Measurements from ENCODE around the gene DAPK1. TPM values are rescaled to one million over a fixed set of nuclear protein-coding genes. Genes with fewer than 3 reads are reported as not detected.

DAPK1 gene
- total and polyA plus RNA-seq, 10 of the 15 experiments (the other 5 are each of a cell fraction or from before 2014, with no cell fraction given) = 8.2 to 94.7 (median 51.6) TPM

GRCh38 chr9:87749335-87750035 is 251.8 kb downstream of the DAPK1 start:
- Histone ChIP-seq H3K9me3 (replicated peaks; ENCODE audit: control insufficient read depth, insufficient read depth, low read length) (no peaks in the 10 kb centered on the region; the same call in 2 of the 3 replicates), H3K4me2 (ENCODE audit: control insufficient read depth, insufficient read depth) (no peak overlapping the region), H3K27me3 (replicated peaks in 1 of 2; ENCODE audit: control insufficient read depth in 2 of 2, insufficient read depth in 2 of 2, low read length in 1 of 2) (no peaks in the 10 kb centered on the region), H3K79me2 (ENCODE audit: control insufficient read depth, insufficient read depth, low read length) (no peaks in the 10 kb centered on the region), H3K4me1 (ENCODE audit: control insufficient read depth, insufficient read depth, low read length) (no peaks in the 10 kb centered on the region), H3K9ac (ENCODE audit: control insufficient read depth, insufficient read depth, low read length) (no peak overlapping the region), H3K27ac (ENCODE audit: control insufficient read depth, insufficient read depth) (no peak overlapping the region), H2AFZ (ENCODE audit: control insufficient read depth, low read depth, low read length) (no peak overlapping the region), H3K36me3 (ENCODE audit: control insufficient read depth in 2 of 2, insufficient read depth in 2 of 2, low read length in 1 of 2) (no peaks in the 10 kb centered on the region), H3K4me3 (no peak overlapping the region), H4K20me1 (ENCODE audit: control insufficient read depth, insufficient read depth) (no peaks in the 10 kb centered on the region)
- RAD21 ChIA-PET (ENCODE audit: unreplicated experiment) = no interaction called here
- POLR2A ChIA-PET = no interaction called here
- FAIRE-seq = no peak
- in situ Hi-C loops (cut with MboI) (no loop called here), intact Hi-C loops (cut with micrococcal nuclease; ENCODE audit: unreplicated experiment) (no loop called here)
- SMC1A ChIA-PET (ENCODE audit: uncharacterized antibody, unreplicated experiment) = no interaction called here
- no peak for DNase-seq (ENCODE audit: low read depth, low spot score)
- ATAC-seq = no peak
- 19% methylated on average over 5 of the region's 5 CpGs for WGBS (ENCODE audit: insufficient coverage, insufficient replicate concordance, low lambda C conversion rate, missing lambda C conversion rate)
- no TSS peak for BruUV-seq (replicated peaks)
- CTCF ChIA-PET = no interaction called here
- TF ChIP-seq HSF1 (IDR thresholded peaks at IDR 0.05; ENCODE audit: low read depth, low read length) (no peak), NR2C1 (IDR thresholded peaks at IDR 0.05) (no peak), ZNF384 (IDR thresholded peaks at IDR 0.05; ENCODE audit: borderline replicate concordance, low read depth, low read length) (no peak), E4F1 (IDR thresholded peaks at IDR 0.05; ENCODE audit: borderline replicate concordance, partially characterized antibody) (no peak), ZNF274 (IDR thresholded peaks at IDR 0.05; ENCODE audit: insufficient read depth, insufficient read length) (no peak), EP300 (IDR thresholded peaks at IDR 0.05; ENCODE audit: borderline replicate concordance in 1 of 2, control insufficient read depth in 1 of 2, low read depth in 2 of 2, low read length in 2 of 2) (no peak), MYB (IDR thresholded peaks at IDR 0.05; ENCODE audit: borderline replicate concordance, low read depth, low read length) (no peak), ZZZ3 (IDR thresholded peaks at IDR 0.05; ENCODE audit: control insufficient read depth, insufficient read length, low read depth) (no peak), FOS (IDR thresholded peaks at IDR 0.05; ENCODE audit: borderline replicate concordance, extremely low read depth, insufficient read length) (no peak), ELK1 (IDR thresholded peaks at IDR 0.05; ENCODE audit: low read depth, low read length) (no peak), SMAD5 (IDR thresholded peaks at IDR 0.05; ENCODE audit: low read depth) (no peak), TCF3 (IDR thresholded peaks at IDR 0.05; ENCODE audit: borderline replicate concordance, insufficient read depth, low read depth, low read length) (no peak), NRF1 (conservative IDR thresholded peaks at IDR 0.05; ENCODE audit: low read depth, low read length) (no peak), MYC (IDR thresholded peaks at IDR 0.05; ENCODE audit: insufficient read depth, insufficient read length, insufficient replicate concordance, low read length, severe bottlenecking) (no peak), SKIL (IDR thresholded peaks at IDR 0.05; ENCODE audit: low read depth, poor library complexity, severe bottlenecking) (no peak), SREBF2 (IDR thresholded peaks at IDR 0.05; ENCODE audit: low read length) (no peak)
